ENCODE measurements around the gene PDE4B. TPM values are rescaled to one million over a fixed set of nuclear protein-coding genes. Genes with fewer than 3 reads are reported as not detected.
"Not testable (repeated sequence)": the region's sequence is repeated elsewhere in the genome, so short reads cannot be mapped to it uniquely, and the experiment has no call there.

PDE4B gene
- total RNA-seq, 2 donors from 2014 or later = 1.6 to 12.2 TPM

- intact Hi-C loops (cut with DNase I) = no loop called here
- TF ChIP-seq, protein P1, sequence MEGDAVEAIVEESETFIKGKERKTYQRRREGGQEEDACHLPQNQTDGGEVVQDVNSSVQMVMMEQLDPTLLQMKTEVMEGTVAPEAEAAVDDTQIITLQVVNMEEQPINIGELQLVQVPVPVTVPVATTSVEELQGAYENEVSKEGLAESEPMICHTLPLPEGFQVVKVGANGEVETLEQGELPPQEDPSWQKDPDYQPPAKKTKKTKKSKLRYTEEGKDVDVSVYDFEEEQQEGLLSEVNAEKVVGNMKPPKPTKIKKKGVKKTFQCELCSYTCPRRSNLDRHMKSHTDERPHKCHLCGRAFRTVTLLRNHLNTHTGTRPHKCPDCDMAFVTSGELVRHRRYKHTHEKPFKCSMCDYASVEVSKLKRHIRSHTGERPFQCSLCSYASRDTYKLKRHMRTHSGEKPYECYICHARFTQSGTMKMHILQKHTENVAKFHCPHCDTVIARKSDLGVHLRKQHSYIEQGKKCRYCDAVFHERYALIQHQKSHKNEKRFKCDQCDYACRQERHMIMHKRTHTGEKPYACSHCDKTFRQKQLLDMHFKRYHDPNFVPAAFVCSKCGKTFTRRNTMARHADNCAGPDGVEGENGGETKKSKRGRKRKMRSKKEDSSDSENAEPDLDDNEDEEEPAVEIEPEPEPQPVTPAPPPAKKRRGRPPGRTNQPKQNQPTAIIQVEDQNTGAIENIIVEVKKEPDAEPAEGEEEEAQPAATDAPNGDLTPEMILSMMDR (IDR thresholded peaks at IDR 0.05) = no peak
- TF ChIP-seq POLR2A (IDR thresholded peaks at IDR 0.05) = no peak
- Histone ChIP-seq H3K9me3 (peaks cover 0 to 14% (median 0%) of the 10 kb centered on the region in 3 donors), H3K4me3 (no peak overlapping the region), H3K4me1 (no peaks in the 10 kb centered on the region), H3K36me3 (replicated peaks in 1 of 2; ENCODE audit: insufficient read depth in 1 of 2, low read depth in 2 of 2) (no peaks in the 10 kb centered on the region), H3K27ac (no peak overlapping the region), H3K27me3 (no peaks in the 10 kb centered on the region)
- DNase-seq = no peak
- no peak for ATAC-seq
- 92 to 94% methylated on average over 1 of the region's 1 CpG for WGBS, 2 donors
These were observed 625.3 kb downstream of the PDE4B start for GRCh38 chr1:66418021-66418420.

- DNase-seq; intact Hi-C loops (cut with DNase I); H3K27me3 ChIP-seq; H3K4me1 ChIP-seq; H3K4me3 ChIP-seq; H3K36me3 ChIP-seq (replicated peaks in 1 of 2; ENCODE audit: insufficient read depth in 1 of 2, low read depth in 2 of 2); H3K27ac ChIP-seq; ATAC-seq: not testable (repeated sequence)
- WGBS, 2 donors = 56 to 76% methylated on average over 3 of the region's 3 CpGs
- peaks cover 0 to 14% (median 0%) of the 10 kb centered on the region in 3 donors for H3K9me3 ChIP-seq
These were observed 627.5 kb downstream of the PDE4B start for GRCh38 chr1:66420171-66420570.

GRCh38 chr1:66420906-66421305 is 628.2 kb downstream of the PDE4B start:
- intact Hi-C loops (cut with DNase I); ATAC-seq; H3K27me3 ChIP-seq; H3K4me3 ChIP-seq; H3K36me3 ChIP-seq (replicated peaks in 1 of 2; ENCODE audit: insufficient read depth in 1 of 2, low read depth in 2 of 2); H3K27ac ChIP-seq; DNase-seq; H3K4me1 ChIP-seq: not testable (repeated sequence)
- peaks cover 0 to 14% (median 0%) of the 10 kb centered on the region in 3 donors for H3K9me3 ChIP-seq
- WGBS, 2 donors = 91 to 93% methylated on average over 2 of the region's 2 CpGs

DNA sequence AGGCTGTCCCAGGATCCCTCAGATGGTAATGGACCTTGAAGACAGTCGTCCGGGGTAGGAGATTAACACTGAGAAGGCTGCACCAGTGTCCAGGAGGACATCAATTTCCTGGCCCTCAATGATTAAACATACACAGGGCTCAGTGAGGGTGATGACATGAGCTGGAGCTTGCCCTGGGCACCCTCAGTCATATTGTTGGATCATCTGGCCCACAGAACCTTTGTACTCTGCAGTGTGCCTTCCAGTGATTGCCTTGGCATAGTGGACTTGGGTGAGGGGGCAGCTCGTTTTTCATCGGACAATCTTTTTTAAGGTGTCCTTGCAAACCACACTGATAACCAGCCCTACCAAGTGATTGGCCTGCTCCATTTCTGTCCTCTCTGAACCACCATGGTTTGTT is 630.1 kb downstream of the PDE4B start:
- TF ChIP-seq POLR2A (IDR thresholded peaks at IDR 0.05) = no peak
- TF ChIP-seq, protein P1 (IDR thresholded peaks at IDR 0.05) = no peak
- Histone ChIP-seq H3K4me1 (no peaks in the 10 kb centered on the region), H3K36me3 (replicated peaks in 1 of 2; ENCODE audit: insufficient read depth in 1 of 2, low read depth in 2 of 2) (no peaks in the 10 kb centered on the region), H3K9me3 (peaks cover 0 to 3% (median 0%) of the 10 kb centered on the region in 3 donors), H3K27me3 (no peaks in the 10 kb centered on the region), H3K27ac (no peak overlapping the region), H3K4me3 (no peak overlapping the region)
- ATAC-seq = no peak
- DNase-seq = no peak
- intact Hi-C loops (cut with DNase I) = no loop called here
- 62 to 75% methylated on average over 4 of the region's 4 CpGs for WGBS, 2 donors

Small RNA genes within 50 kb of the gene (small RNA-seq; reads per million reads assigned to genes)
- gene RN7SL854P = not detected
- not detected for gene RNU4-88P

Data from body of pancreas (tissue), 4 donors.